ENCODE data around the gene PRCC.
A peak's percentile ranks its signal among the peaks of the same experiment; 100 is the strongest.

Gene PRCC

GRCh38 chr1:156767101-156767878 is at the start of gene PRCC:
Gene PRCC, plus strand, starts transcription at chr1:156767535. Its CDS starts 237 bp downstream, at chr1:156767772.
- DNase-seq = peak; percentile 96

- DNase-seq = no peak
Measured at GRCh38 chr1:156721131-156721530, 46.2 kb upstream of the PRCC start.

GRCh38 chr1:156721535-156721934 is 45.8 kb upstream of the PRCC start:
- no peak for DNase-seq

- DNase-seq = peak; percentile 78
Measured at GRCh38 chr1:156725683-156726280, 41.6 kb upstream of the PRCC start.

GRCh38 chr1:156726549-156727226 is 40.6 kb upstream of the PRCC start:
- DNase-seq = peak; percentile 45

- no peak for DNase-seq
Measured at GRCh38 chr1:156727492-156727891, 39.8 kb upstream of the PRCC start.

- DNase-seq = peak; percentile 59
Measured at GRCh38 chr1:156727926-156728598, 39.3 kb upstream of the PRCC start, which contains the start of gene METTL25B. Gene METTL25B, plus strand, starts transcription at chr1:156728469. Its CDS starts 636 bp downstream, at chr1:156729105.

GRCh38 chr1:156728599-156729462 is 38.5 kb upstream of the PRCC start, which contains the start of gene ISG20L2:
Gene ISG20L2, minus strand, starts transcription at chr1:156728766. Its CDS starts 1,114 bp downstream, at chr1:156727652.
- peak; percentile 88 for DNase-seq

- DNase-seq = no peak
Measured at GRCh38 chr1:156733989-156734584, 33.2 kb upstream of the PRCC start.

- no peak for DNase-seq
Measured at GRCh38 chr1:156738407-156738806, 28.9 kb upstream of the PRCC start.

GRCh38 chr1:156738916-156739315 is 28.4 kb upstream of the PRCC start:
- no peak for DNase-seq

GRCh38 chr1:156740237-156740740 is 27.0 kb upstream of the PRCC start:
- DNase-seq = no peak

- peak; percentile 94 for DNase-seq
Measured at GRCh38 chr1:156740741-156741480, 26.4 kb upstream of the PRCC start, which contains the start of gene MRPL24. Gene MRPL24, minus strand, starts transcription at chr1:156741088. Its CDS starts 2,384 bp downstream, at chr1:156738704.

- DNase-seq = no peak
Measured at GRCh38 chr1:156741481-156741983, 25.8 kb upstream of the PRCC start.

- no peak for DNase-seq
Measured at GRCh38 chr1:156742017-156742416, 25.3 kb upstream of the PRCC start.

GRCh38 chr1:156742801-156743200 is 24.5 kb upstream of the PRCC start:
- no peak for DNase-seq

- no peak for DNase-seq
Measured at GRCh38 chr1:156743367-156744302, 23.7 kb upstream of the PRCC start.

- DNase-seq = no peak
Measured at GRCh38 chr1:156744344-156744743, 23.0 kb upstream of the PRCC start.

- no peak for DNase-seq
Measured at GRCh38 chr1:156744786-156745419, 22.4 kb upstream of the PRCC start.

All from activated gamma-delta T cell treated with Interleukin-2 at 50 U/mL for 16 hours (primary cell).